ENCODE results near the gene TMEM33. TPM values are rescaled to one million over a fixed set of nuclear protein-coding genes. Genes with fewer than 3 reads are reported as not detected.
"Not testable (repeated sequence)": the region's sequence is repeated elsewhere in the genome, so short reads cannot be mapped to it uniquely, and the experiment has no call there.

Gene TMEM33, protein sequence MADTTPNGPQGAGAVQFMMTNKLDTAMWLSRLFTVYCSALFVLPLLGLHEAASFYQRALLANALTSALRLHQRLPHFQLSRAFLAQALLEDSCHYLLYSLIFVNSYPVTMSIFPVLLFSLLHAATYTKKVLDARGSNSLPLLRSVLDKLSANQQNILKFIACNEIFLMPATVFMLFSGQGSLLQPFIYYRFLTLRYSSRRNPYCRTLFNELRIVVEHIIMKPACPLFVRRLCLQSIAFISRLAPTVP
- 49.7 TPM for total RNA-seq
- long read RNA-seq, full-length matches to known transcripts, result 25 of 36 reads
- long read RNA-seq, partial matches to known transcripts, result 2 of 36 reads
- long read RNA-seq, other reads (novel, unspliced or antisense), result 9 of 36 reads

DNA sequence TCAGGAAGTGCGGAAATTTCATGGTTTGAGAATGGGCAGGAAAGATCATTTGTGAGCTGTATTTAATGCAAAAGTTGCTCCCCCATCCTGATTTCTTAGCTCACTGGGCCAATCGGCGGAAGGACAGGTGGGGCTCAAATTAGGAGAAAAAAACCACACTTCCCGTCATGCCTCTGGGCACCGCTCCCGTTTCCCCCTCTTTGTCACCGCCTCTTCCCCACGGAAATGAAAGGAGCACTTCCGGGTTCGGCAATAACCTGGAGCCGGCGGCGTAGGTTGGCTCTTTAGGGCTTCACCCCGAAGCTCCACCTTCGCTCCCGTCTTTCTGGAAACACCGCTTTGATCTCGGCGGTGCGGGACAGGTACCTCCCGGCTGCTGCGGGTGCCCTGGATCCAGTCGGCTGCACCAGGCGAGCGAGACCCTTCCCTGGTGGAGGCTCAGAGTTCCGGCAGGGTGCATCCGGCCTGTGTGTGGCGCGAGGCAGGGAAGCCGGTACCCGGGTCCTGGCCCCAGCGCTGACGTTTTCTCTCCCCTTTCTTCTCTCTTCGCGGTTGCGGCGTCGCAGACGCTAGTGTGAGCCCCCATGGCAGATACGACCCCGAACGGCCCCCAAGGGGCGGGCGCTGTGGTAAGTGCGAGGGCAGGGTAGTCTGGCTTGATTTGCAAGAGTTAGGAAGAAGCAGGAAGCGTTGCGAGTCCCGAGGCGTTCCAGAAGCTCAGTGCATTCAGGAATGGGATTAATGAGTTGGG is at the start of gene TMEM33:
TSS of gene TMEM33 (plus strand) at position 529 of the 751 bp plus-strand sequence. CDS start at position 585, 56 bp downstream.
- DNase-seq (ENCODE audit: low spot score), result peak; percentile 94

DNA sequence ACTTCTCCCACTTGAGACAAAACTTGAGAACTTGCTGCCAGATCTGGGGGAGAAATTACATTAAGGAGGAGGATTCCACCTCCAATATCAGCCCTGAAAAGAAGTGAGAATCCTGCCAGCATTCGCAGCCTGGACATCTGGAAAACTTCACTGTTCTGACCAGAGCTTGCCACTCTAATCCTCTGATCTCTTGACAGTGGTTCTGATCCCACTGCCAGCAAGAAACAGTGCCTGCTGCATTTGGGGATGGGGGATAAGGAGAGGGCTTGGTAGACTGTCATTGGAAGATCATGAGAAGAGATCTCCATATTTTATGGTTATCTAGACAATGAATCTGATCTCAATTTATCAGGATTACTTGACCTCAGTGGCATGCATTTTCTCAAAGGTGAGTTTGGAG is 49.8 kb upstream of the TMEM33 start:
- DNase-seq (ENCODE audit: low spot score), result no peak

DNA sequence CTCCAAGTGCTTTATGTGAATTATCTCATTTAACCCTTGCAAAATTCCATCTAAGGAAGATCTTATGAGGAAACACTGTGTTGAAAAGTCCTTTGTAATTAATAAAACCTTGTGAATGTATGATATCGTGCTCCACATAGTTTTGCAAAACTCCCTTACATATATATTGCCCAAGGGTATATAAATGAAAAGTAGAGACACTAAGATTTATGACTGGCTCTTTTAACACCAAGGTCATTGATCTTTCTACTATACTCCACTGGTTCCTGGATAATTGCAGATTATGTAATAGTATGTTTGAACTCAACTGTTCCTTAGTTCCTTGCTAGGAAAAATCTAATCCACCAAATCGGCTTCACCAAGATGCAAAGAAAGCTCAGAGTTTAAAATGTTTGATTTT is 48.0 kb upstream of the TMEM33 start:
- no peak for DNase-seq (ENCODE audit: low spot score)

DNA sequence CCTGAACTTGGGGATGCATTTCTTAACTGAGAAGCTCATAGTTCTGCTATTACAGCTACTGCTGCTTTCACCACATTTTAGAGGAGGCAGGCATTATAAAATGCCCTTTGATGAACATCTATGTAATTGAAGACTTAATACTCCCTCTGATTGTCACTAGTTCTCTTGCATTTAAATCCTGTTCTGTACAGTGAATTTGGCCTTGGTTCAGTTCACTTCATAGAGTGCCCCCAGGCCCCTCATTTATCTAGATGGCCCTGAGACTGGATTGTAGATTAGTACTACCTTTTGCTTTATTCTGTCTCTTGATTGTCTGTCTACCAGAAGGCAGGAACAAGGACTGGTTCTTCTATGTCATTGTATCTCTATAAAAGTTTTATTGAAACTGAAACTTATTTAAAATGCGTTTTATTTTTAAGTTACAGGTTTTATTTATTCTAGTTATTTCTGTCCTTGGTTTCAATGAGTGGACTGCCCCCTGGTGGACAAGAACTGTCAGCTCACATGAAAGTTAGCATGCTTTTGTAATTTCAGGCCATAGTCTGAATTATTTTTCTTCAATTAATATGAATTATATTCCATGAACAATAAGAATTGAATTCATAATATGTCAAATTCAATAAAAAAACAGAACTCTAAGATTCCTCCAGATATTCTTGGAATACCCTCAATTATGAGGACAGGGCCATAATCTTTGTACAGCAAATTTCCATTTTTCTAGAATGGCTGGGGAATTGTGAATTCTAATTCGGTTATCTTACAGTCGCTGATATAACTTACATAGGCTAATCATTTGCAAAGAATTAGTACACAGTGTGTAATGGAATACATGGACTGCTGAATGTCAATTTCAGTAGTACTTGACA is 47.2 kb upstream of the TMEM33 start:
- DNase-seq (ENCODE audit: low spot score), result no peak

DNA sequence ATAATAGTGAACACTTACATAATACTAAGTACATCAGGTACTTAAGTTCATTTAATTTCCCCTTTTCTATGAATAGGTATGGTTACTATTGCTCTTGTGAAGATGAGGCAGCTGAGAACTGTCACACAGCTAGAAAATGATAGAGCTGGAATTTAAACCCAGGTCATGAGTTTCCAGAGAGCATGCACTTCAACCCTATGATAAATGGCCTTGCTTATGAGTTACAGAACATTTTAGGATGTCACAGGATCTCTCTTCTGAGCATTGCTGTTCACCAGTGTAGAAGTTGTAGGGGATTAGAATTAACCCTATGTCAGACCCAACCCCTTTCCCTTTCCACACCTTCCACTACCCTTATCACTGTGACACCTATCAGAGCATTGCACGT is 46.5 kb upstream of the TMEM33 start:
- no peak for DNase-seq (ENCODE audit: low spot score)

DNA sequence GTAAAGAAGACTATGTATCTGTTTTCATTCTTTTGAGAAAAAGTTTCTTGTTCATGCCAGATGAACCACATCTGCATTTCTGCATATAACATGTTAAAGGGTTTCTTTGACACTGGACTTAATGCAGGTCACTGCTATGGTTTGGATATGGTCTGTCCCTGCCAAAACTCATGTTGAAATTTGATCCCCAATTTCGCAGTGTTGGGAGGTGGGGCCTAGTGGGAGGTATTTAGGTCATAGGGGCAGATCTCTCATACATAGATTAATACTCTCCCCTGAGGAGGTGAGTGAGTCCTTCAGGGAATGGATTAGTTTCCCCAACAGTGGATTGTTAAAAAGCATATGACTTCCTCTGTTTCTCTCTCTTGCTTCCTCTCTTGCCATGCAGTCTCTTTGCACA is 45.9 kb upstream of the TMEM33 start:
- DNase-seq (ENCODE audit: low spot score), result no peak

DNA sequence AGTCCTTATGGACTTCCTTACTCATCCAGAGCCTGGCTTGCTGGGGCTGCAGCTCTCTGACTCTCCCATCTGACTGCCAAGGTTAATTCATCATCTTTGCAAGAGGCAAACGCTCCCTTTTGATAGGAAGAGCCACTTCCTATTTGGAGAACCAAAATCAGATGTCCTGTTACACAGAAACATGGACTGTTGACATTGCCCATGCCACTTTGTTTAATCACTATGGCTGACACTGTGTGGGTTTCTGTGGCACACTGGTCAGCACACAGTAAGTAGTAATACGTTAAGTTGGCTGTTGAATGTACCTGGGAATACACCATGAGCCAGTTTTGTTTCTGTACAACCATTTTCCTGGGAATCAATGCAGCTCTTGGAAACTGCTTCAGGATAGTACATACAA is 45.1 kb upstream of the TMEM33 start:
- no peak for DNase-seq (ENCODE audit: low spot score)

DNA sequence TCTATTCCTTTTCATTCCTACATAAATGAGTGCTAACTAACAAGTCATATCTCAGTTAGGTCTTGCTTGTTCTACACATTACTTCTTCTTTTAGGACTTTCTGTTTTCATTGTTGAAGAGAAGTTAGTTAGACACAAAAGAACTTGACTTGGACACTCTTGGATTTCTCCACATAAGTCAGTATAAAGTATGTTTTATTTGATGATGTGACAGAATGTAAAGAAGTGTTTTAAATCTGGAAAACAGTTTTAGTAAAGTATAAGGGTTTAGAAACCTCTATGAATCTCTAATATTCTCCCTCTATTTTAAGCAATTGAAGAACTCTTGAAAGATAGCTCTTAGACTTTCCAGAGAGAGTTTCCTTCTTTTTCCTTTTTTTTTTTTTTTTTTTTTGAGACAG is 38.6 kb upstream of the TMEM33 start:
- DNase-seq (ENCODE audit: low spot score), result no peak

DNA sequence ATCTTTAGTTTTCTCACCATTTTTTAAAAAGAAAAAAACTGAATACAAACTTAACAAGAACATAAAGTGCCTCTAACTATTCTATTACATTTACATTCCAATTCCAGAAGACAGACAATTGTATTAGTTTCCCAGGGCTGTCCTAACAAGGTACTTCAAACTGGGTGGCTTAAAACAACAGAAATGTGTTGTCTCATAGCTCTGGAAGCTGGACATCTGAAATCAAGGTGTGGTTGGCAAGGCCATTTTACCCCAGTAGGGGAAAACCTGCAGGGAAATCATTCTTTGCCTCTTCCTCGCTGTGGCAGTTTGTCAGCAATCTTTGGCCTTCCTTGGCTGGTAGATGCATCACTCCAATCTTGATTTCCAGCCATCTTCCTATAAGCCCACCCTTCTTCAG is 37.5 kb upstream of the TMEM33 start:
- no peak for DNase-seq (ENCODE audit: low spot score)

DNA sequence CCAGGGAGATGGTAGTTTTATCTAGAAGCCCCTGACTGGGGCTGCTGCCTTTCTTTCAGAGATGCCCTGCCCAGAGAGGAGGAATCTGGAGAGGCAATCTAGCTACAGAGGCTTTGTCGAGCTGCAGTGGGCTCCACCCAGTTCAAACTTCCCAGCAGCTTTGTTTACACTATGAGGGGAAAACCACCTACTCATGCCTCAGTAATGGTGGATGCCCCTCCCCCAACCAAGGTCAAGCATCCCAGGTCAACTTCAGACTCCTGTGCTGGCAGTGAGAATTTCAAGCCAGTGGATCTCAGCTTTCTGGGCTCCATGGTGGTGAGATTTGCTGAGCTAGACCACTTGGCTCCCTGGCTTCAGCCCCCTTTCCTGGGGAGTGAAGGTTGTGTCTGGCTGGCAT is 26.1 kb upstream of the TMEM33 start:
- DNase-seq (ENCODE audit: low spot score), result not testable (repeated sequence)

DNA sequence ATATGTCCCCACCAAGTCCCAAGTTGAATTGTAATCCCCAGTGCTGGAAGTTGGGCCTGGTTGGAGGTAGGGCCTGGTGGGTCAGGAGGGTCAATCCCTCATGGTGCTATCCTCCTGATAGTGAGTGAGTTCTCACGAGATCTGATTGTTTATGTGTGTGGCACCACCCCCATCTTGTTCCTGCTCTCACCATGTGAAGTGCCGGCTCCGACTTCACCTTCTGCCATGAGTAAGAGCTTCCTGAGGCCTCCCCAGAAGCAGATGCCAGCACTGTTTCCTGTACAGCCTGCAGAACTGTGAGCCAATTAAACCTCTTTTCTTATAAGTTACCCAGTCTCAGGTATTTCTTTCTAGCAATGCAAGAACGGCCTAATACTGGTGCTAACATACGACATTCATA is 22.7 kb upstream of the TMEM33 start:
- no peak for DNase-seq (ENCODE audit: low spot score)

DNA sequence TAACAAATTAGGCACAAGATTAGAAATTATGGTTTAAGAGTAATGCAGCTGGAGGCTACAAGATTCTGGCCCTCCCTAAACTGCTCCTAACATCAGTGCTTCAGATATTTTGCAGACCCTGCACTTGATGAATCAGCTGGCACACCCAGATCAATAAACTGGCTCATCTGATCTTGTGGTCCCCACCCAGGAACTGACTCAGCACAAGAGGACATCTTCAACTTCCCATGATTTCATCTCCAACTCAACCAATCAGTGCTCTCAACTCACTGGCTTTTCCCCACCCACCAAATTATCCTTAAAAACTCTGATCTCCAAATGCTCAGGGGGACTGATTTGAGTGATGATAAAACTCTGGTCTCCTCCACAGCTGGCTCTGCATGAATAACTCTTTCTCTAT is 21.7 kb upstream of the TMEM33 start:
- no peak for DNase-seq (ENCODE audit: low spot score)

DNA sequence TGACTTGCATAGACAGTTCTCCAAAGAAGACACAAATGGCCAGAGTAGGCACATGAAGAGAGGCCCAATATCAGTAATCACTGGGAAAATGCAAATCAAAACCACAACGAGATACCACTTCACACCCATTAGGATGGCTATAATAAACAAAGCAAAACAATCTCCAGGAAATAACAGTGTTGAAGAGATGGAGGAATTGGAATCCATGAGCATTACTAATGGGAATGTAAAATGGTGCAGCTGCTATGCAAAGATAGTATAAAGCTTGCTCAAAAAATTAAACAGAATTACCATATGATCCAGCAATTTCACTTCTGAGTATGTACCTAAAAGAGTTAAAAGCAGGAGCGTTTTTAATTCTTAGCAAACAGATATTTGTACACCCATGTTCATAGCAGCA is 17.0 kb upstream of the TMEM33 start:
- no peak for DNase-seq (ENCODE audit: low spot score)

DNA sequence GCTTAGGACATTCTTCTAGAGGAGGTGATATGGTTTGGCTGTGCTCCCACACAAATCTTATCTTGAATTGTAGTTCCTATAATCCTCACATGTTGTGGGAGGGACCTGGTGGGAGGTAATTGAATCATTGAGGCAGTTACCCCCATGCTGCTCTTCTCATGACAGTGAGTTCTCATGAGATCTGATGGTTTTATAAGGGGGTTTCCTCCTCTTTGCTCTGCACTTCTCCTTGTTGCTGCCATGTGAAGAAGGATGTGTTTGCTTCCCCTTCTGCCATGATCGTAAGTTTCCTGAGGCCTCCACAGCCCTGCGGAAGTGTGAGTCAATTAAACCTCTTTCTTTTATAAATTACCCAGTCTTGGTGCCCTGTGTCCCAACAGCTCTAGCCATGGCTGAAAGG is 14.8 kb upstream of the TMEM33 start:
- not testable (repeated sequence) for DNase-seq (ENCODE audit: low spot score)

DNA sequence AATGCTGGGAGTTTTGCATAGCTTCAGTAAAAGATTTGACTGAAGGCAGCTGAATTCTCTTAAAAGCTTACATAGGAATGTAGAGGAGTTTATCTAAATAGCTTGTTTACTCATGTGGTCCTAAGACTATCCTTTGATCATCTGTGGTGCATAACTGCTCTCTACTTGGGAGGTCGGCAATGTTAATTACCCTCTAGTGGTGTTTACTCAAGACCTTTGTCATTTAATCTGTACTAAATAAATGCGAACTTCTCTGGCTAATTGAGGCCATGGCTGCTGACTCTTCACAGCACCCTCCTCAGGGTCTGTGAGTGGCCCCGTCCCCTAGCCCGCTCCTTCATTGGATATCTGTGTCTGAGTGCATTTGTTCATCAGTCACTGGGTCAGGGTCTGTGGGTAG is 13.8 kb upstream of the TMEM33 start:
- DNase-seq (ENCODE audit: low spot score), result no peak

DNA sequence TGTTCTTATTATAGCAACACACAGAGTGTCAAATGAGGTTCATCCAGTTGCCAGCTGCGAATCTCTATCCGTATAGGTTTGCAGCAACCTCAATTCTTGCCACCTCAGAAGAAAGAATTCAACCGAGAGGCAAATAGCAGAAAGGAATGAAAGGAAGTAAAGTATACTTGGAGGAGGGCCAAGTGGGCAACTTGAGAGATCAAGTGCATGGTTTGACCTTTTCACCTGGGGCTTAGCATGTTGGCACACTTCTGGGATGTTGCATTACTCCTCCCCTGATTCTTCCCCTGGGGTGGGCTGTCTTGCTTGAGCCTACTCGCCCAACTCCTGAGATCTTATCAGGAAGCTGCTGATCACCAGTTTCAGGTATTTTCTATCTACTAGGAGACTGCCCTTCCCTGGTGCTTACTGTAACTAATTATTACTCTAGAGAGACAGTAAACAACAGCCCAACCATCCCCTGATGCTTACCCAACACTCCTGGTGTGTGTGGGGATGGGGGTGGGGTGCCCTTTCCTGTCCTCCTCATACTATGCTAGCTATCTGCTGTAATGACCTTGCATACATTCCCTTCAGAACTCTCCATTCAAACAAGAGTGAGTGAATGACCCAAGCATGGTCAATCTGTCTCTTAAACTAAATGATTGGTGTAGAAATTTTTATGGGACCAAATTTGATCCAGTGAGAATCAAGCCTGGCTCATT is 7.3 kb upstream of the TMEM33 start:
- DNase-seq (ENCODE audit: low spot score), result no peak

DNA sequence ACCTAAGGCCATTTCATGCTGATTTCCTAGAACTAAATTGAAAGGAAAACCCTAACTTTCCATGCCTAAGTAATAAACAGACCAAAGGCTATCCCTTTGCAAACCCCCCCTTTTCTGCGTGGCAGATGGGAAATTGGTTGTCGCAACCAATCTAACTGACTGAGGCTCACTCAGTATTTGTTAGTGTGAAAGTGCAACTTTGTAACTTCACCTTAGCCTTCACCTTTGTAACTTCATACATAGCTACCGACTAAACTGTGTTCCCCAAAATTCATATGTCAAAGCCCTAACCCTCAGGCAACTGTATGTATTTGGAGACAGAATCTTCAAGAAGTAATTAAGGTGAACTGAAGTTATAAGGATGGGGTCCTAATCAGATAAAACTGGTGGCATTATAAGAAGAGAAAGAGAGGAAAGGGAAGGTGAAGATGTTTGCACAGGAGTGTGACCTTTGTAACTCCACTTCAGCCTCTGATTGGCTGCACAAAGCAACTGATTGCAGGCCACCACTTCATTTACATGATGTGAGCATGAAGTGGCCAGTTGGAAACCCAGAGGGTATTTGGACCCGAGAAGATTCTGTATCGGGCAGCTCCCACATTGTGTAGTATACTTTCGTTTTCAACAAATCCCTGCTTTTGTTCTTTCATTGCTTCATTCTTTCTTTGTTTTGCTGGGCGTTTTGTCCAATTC is 4.9 kb upstream of the TMEM33 start:
- DNase-seq (ENCODE audit: low spot score), result no peak

DNA sequence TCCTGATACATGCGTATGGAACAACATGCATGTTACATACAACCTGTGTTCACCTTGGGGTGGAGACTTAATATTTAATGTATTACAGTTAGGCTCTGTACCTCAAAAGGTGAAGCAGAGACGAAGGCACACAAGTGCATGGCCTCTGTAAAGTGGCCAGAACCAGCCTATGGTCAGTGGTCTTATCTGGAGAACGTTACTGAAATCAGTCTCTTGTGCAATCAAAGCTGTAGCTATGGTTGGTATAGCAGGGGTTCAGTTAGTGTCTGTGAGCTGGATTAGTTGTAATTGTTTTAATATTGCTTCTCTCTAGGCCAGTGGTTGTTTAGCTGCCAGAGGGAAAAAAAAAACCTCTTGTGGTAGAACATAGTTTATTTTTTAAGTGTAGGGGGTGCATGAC is 2.2 kb upstream of the TMEM33 start:
- no peak for DNase-seq (ENCODE audit: low spot score)

DNA sequence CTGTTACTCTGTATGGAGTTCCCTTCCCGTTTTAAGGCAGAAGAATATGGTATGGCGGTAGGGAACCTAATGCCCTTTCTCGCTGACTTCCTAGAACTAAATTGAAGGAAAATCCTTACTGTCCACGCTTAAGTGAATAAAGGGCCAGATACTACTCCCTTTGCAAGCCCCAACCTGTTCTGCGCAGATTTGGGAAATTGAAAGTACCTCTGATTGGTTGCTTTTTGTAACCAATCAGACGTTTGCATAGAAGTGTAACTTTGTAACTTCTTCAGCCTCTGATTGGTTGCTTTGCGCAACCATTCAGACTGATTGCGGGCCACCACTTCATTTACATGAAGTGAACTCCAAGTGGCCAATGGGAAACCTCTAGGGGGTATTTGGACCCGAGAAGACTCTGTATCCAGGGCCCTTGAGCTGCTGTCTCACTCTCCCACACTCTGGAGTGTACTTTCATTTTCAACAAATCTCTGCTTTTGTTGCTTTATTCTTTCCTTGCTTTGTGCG is 1.2 kb upstream of the TMEM33 start:
- no peak for DNase-seq (ENCODE audit: low spot score)

DNA sequence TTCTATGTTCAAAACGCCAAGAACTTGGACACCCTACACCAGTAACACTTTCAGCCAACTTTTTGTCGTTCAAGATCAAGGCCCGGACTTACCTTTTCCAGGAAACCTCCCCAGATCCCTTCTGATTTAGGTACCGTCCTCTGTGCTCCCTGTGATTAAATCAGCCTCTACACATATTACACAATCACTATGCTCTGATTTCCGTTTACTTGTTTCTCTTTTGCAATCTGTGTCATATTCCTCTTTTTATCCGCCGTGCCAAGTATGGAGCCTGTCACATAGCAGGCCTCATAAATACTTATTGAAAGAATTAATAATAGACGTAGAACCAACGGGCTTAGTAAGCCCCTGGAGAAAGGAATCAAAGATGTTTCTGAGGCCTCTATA is 722 bp upstream of the TMEM33 start:
- no peak for DNase-seq (ENCODE audit: low spot score)

DNA sequence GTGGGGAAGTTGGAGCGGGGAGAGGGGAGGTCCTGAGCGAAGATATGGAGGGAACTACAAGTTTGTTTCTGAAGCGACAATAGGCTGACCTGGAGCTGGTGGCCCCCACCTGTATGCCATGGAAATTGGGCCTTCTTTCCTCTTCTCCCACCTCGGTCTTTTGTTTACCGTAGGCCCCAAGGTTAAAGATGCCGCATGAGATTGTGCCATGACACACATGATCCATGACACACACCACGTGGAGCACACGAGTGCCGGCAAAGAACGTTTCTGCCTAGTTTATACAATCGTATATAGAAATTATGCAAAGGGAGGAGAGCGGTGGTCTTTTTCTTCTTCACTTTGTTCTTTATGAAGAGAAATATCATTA is 408 bp downstream of the TMEM33 start:
- no peak for DNase-seq (ENCODE audit: low spot score)
